K562 (cell line): Measurements from ENCODE around the gene RNF126. TPM values are rescaled to one million over a fixed set of nuclear protein-coding genes. Genes with fewer than 3 reads are reported as not detected.

Experiments used
- ATAC-seq: fragments of 200-7000 bp; cut with Tn5 transposase; 3 replicates; pipeline ENCODE4 v1.9.1; 2020; ENCODE audit warnings: moderate library complexity
- BruUV-seq: library from RNA; stranded (reverse); fragments of 400-500 nt; replicated peaks from 2 replicates; lab custom pipeline; 2021; lab: Mats Ljungman, UMichigan
- CTCF ChIA-PET: fragments of 300-600 bp; formaldehyde crosslinking; extraction: SDS; loops from one replicate; lab custom pipeline; 2021; ENCODE audit warnings: low intra/inter-chr PET ratio; lab: Yijun Ruan, JAX
- POLR2A ChIA-PET: fragments of 300-600, 350-650 bp; sonication (Branson Sonifier 250); formaldehyde crosslinking; extraction: SDS; loops from one replicate; lab custom pipeline; 2021; ENCODE audit warnings: antibody characterized with exemption, inconsistent platforms; lab: Yijun Ruan, JAX
- DNase-seq, 4 experiments: peaks; one replicate each; pipeline versions ENCODE4 v3.0.0 to v3.0.0-alpha.2; 2011 to 2018; ENCODE audit warnings: low spot score in 3 of 4, mixed read lengths in 3 of 4; ENCODE audit errors: extremely low read depth in 1 of 4
- FAIRE-seq: peaks from 2 replicates; lab custom pipeline; 2011; peaks lifted over from hg19 to GRCh38; lab: Jason Lieb, UNC
- H2AFZ ChIP-seq: 2 replicates; pipeline ENCODE4 v1.6.0; 2011; ENCODE audit warnings: low read depth, low read length, control low read depth, inconsistent platforms
- H3K27ac ChIP-seq: fragments of 200-600 bp; 3 replicates; pipeline ENCODE4 v1.8.0; 2011; ENCODE audit warnings: low read depth, mild to moderate bottlenecking, control low read depth, inconsistent platforms, low read length, moderate library complexity, mixed read lengths; ENCODE audit errors: extremely low read depth
- H3K27me3 ChIP-seq, 2 experiments: fragments of 300-600 bp in 1 of 2; 2 replicates in 1 of 2; 3 replicates in 1 of 2; pipeline versions ENCODE4 v1.6.0 to v1.8.0; 2011; ENCODE audit warnings: inconsistent platforms in 2 of 2, low read length in 2 of 2, mild to moderate bottlenecking in 1 of 2, mixed read lengths in 1 of 2, moderate library complexity in 1 of 2; ENCODE audit not compliant: control insufficient read depth in 2 of 2, insufficient read depth in 2 of 2
- H3K36me3 ChIP-seq: fragments of 300-600 bp; 3 replicates; pipeline ENCODE4 v1.8.0; 2011; ENCODE audit warnings: mild to moderate bottlenecking, low read length, inconsistent platforms; ENCODE audit not compliant: control insufficient read depth, insufficient read depth
- H3K4me1 ChIP-seq, 2 experiments: fragments of 200-600 bp in 1 of 2; replicated peaks in 1 of 2; 2 replicates in 1 of 2; 3 replicates in 1 of 2; pipeline versions ENCODE4 v1.5.1 to v1.8.0; 2011; ENCODE audit warnings: inconsistent platforms in 2 of 2, low read length in 2 of 2, mild to moderate bottlenecking in 1 of 2, mixed read lengths in 1 of 2, moderate library complexity in 1 of 2; ENCODE audit not compliant: control insufficient read depth in 2 of 2, insufficient read depth in 2 of 2
- H3K4me2 ChIP-seq: 2 replicates; pipeline ENCODE4 v1.6.1; 2011; ENCODE audit warnings: low read length, control low read depth, inconsistent platforms, mixed read lengths; ENCODE audit not compliant: insufficient read depth
- H3K4me3 ChIP-seq: fragments of 200-600 bp; sonication (generic), shearing (Covaris generic); 2 replicates; pipeline ENCODE4 v1.5.1; 2016; ENCODE audit warnings: control low read depth, inconsistent platforms
- H3K79me2 ChIP-seq: fragments of 200-600 bp; 3 replicates; pipeline ENCODE4 v1.8.0; 2011; ENCODE audit warnings: low read length, inconsistent platforms; ENCODE audit not compliant: control insufficient read depth, insufficient read depth
- H3K9ac ChIP-seq, 2 experiments: 2 replicates each; pipeline versions ENCODE4 v1.6.0 to v1.6.1; 2011; ENCODE audit warnings: low read depth in 2 of 2, low read length in 2 of 2, control low read depth in 1 of 2, inconsistent platforms in 1 of 2, mild to moderate bottlenecking in 1 of 2, mixed read lengths in 1 of 2; ENCODE audit not compliant: insufficient read depth in 1 of 2
- H3K9me1 ChIP-seq: one replicate; pipeline ENCODE4 v1.6.0; 2011; ENCODE audit warnings: inconsistent platforms, mild to moderate bottlenecking, low read length, moderate library complexity; ENCODE audit not compliant: control insufficient read depth, insufficient read depth
- H3K9me3 ChIP-seq: replicated peaks from 2 replicates; pipeline ENCODE4 v1.5.1; 2011; ENCODE audit warnings: low read depth, low read length, inconsistent platforms; ENCODE audit not compliant: control insufficient read depth, insufficient read depth
- H4K20me1 ChIP-seq: replicated peaks from 2 replicates; pipeline ENCODE4 v1.6.1; 2011; ENCODE audit warnings: low read length, inconsistent platforms, mixed read lengths; ENCODE audit not compliant: control insufficient read depth, insufficient read depth
- ZBTB33 ChIP-seq: sonication (generic); formaldehyde crosslinking; IDR thresholded peaks from 2 replicates; pipeline ENCODE4 v1.8.1; 2023; ENCODE audit warnings: mild to moderate bottlenecking, missing genetic modification reagents
- ZNF785 ChIP-seq: fragments of 250-450 bp; sonication (Bioruptor Pico); IDR thresholded peaks from 2 replicates; pipeline ENCODE4 v1.4.0; 2020; ENCODE audit warnings: mild to moderate bottlenecking
- WGBS: fragments of 100-300 bp; shearing (Covaris generic); methylation state at CpG from one replicate; pipeline ENCODE4 v1.1.6; 2016; ENCODE audit warnings: low coverage, mixed read lengths; ENCODE audit not compliant: insufficient coverage; ENCODE audit errors: missing lambda C conversion rate; 5-methylcytosine and 5-hydroxymethylcytosine counted together
- in situ Hi-C: fragments of 300-500 bp; cut with MboI; formaldehyde crosslinking; loops from 4 replicates; pipeline ENCODE4 v1.15.0; 2018; ENCODE audit warnings: inconsistent platforms, mixed read lengths
- intact Hi-C: fragments of 100-400 bp; cut with micrococcal nuclease; formaldehyde crosslinking; loops from 2 replicates; pipeline ENCODE4 v1.14.2; 2022
- polyA plus RNA-seq, 8 experiments: library from polyadenylated mRNA; depleted of rRNA in 4 of 8; stranded (reverse) in 5 of 8; unstranded in 3 of 8; fragments of >200 nt; fragmentation: Nextera tagmentation in 2 of 8; fragmentation: Illumina TruSeq in 1 of 8; extraction: Ambion mirVana in 2 of 8; extraction: Trizol in 1 of 8; gene quantifications; 2 replicates each; pipeline versions ENCODE4 v1.2.1 to v1.2.3, GENCODE V29; 2011 to 2014; ENCODE audit warnings: inconsistent platforms in 1 of 8, missing spikeins in 1 of 8
- total RNA-seq, 7 experiments: library from RNA; depleted of rRNA in 6 of 7; stranded (reverse); fragments of >200 nt in 6 of 7; fragmentation: Illumina TruSeq in 2 of 7; extraction: Trizol in 2 of 7; gene quantifications; 2 replicates each; pipeline versions ENCODE4 v1.2.1 to v1.2.3, GENCODE V29; 2011 to 2021; ENCODE audit warnings: low replicate concordance in 1 of 7

The RNF126 gene
- total and polyA plus RNA-seq, 9 of the 15 experiments (the other 6 are each of a cell fraction or from before 2014, with no cell fraction given), result 0.27 to 101 (median 12.3) TPM

GRCh38 chr19:613732-614567, 49.1 kb downstream of the RNF126 start:
- peaks cover 17 to 40% of the 10 kb centered on the region in 2 experiments for H3K4me1 ChIP-seq
- DNase-seq (no peak), FAIRE-seq (no peak), ATAC-seq (no peak)
- H3K27me3 ChIP-seq, result no peaks in the 10 kb centered on the region
- H3K9ac ChIP-seq, result no peak overlapping the region
- H4K20me1 ChIP-seq, result no peaks in the 10 kb centered on the region
- intact Hi-C loops (no loop called here), in situ Hi-C loops (no loop called here)
- H3K4me3 ChIP-seq, result no peak overlapping the region
- H3K4me2 ChIP-seq, result no peak overlapping the region
- WGBS, result 89% methylated on average over 32 of the region's 54 CpGs
- H3K27ac ChIP-seq, result no peak overlapping the region
- no peaks in the 10 kb centered on the region for H3K79me2 ChIP-seq
- TF ChIP-seq ZBTB33 (CRISPR knock-in tag) (peak; percentile 82; the same call in 1 of the 2 replicates), ZNF785 (no peak)
- no peaks in the 10 kb centered on the region for H3K9me1 ChIP-seq
- no TSS peak for BruUV-seq
- CTCF ChIA-PET, result no interaction called here
- POLR2A ChIA-PET, result interaction anchor here (0.6 kb wide), 1 partner anchor 81 kb away, joined by 3 read pairs; no protein-coding TSS in a partner anchor
- H3K36me3 ChIP-seq, result peaks cover 48% of the 10 kb centered on the region; the same call in 2 of the 3 replicates
- H3K9me3 ChIP-seq, result no peaks in the 10 kb centered on the region
- no peak overlapping the region for H2AFZ ChIP-seq
